Upper lobe of left lung (tissue), 6 donors: ENCODE results near the gene RGS12. TPM values are rescaled to one million over a fixed set of nuclear protein-coding genes. Genes with fewer than 3 reads are reported as not detected.

ENCODE experiments used
- ATAC-seq, 2 donors: fragments of 200-7000 bp; cut with Tn5 transposase; one replicate each; pipeline ENCODE4 v1.9.1; 2022; ENCODE audit warnings: mild to moderate bottlenecking in 2 of 2, moderate library complexity in 2 of 2; ENCODE audit not compliant: low FRiP score in 2 of 2
- DNase-seq, 2 donors: peaks; one replicate each; pipeline ENCODE4 v3.0.0-alpha.2; 2019 to 2020
- H3K27ac ChIP-seq, 4 donors: fragments of 200-600 bp; sonication (generic); one replicate each; pipeline ENCODE4 v1.5.1; 2016 to 2019
- H3K27me3 ChIP-seq, 4 donors: fragments of 200-600 bp; sonication (generic); one replicate each; pipeline ENCODE4 v1.5.1; 2017 to 2019
- H3K36me3 ChIP-seq, 4 donors: fragments of 200-600 bp; sonication (generic); one replicate each; pipeline ENCODE4 v1.5.1; 2016 to 2019
- H3K4me1 ChIP-seq, 4 donors: fragments of 200-600 bp; sonication (generic); one replicate each; pipeline ENCODE4 v1.5.1; 2018 to 2019
- H3K4me3 ChIP-seq, 4 donors: fragments of 200-600 bp; sonication (generic); one replicate each; pipeline ENCODE4 v1.5.1; 2017 to 2019; ENCODE audit warnings: mild to moderate bottlenecking in 2 of 4, moderate library complexity in 1 of 4
- H3K9me3 ChIP-seq, 4 donors: fragments of 200-600 bp; sonication (generic); one replicate each; pipeline ENCODE4 v1.5.1; 2018 to 2019
- CTCF ChIP-seq, 6 experiments: fragments of 450-650 bp in 4 of 6; fragments of 200-600 bp in 2 of 6; sonication (generic) in 2 of 6; IDR thresholded peaks; one replicate each; pipeline ENCODE4 v1.5.1; 2016 to 2019; ENCODE audit warnings: antibody characterized with exemption in 6 of 6
- EP300 ChIP-seq, 4 donors: sonication (generic); formaldehyde crosslinking; IDR thresholded peaks; one replicate each; pipeline ENCODE4 v1.5.1; 2017; ENCODE audit warnings: antibody characterized with exemption in 4 of 4, control low read depth in 2 of 4
- POLR2A ChIP-seq, 4 donors: fragments of 450-650 bp; IDR thresholded peaks; one replicate each; pipeline ENCODE4 v1.5.1; 2016 to 2017; ENCODE audit warnings: antibody characterized with exemption in 4 of 4, mild to moderate bottlenecking in 2 of 4
- POLR2AphosphoS5 ChIP-seq, 2 donors: sonication (generic); formaldehyde crosslinking; IDR thresholded peaks; one replicate each; pipeline ENCODE4 v1.5.1; 2017; ENCODE audit warnings: antibody characterized with exemption in 2 of 2
- WGBS, 2 donors: methylation state at CpG; one replicate each; pipeline ENCODE4 v1.1.5; 2017 to 2018; 5-methylcytosine and 5-hydroxymethylcytosine counted together
- total RNA-seq, 6 donors: library from RNA; depleted of rRNA in 4 of 6; stranded (reverse); fragments of >200 nt in 4 of 6; gene quantifications; one replicate each; pipeline versions ENCODE4 v1.1.0 to v1.2.1, GENCODE V29; 2016 to 2021
- donor health status: DM: no; HTN: no; CAD: no; lungs with moderate emphysema.
- donor health status: DM: no; HTN: yes; CAD: no; lungs with severe emphysema.

RGS12 gene
- total RNA-seq, 6 donors from 2014 or later: 17.8 to 124 (median 49.7) TPM

DNA sequence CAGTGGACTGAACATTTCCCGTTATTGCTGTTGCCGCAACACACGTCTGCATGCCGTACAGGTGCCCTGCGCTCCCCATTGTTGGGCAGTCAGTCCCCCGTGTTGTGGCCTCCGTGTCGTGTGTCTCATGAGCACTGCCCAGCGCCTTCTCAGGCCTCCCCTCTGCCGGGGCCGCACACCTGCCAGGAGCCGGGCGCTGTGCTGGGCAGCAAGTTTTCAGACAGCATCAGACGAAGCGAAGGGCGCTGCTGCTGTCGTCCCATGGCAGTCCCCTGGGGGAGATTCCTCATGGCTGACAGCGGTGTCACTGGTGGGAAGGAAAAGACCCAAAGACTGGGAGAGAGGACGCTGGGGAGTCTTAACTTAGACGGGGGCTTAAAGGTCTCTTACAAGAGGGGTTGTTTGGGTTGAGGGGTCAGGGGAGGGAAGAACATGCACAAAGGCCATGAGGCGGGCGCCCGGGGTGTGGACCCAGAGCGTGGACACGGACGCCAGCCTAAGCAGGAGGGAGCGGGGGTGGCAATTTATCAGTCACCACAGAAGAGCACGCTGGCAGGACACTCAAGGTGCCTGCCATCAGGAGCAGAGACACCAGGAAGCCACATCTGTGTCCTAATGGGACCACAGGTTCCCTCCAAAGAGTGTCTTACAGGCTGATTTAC lies 47.3 kb downstream of the RGS12 start:
- TF ChIP-seq EP300 (IDR thresholded peaks at IDR 0.05) (no peak), POLR2AphosphoS5 (IDR thresholded peaks at IDR 0.05) (no peak), CTCF (IDR thresholded peaks at IDR 0.05) (no peak), POLR2A (IDR thresholded peaks at IDR 0.05) (no peak)
- ATAC-seq: no peak
- Histone ChIP-seq H3K4me3 (no peak overlapping the region), H3K36me3 (peaks cover 0 to 6% (median 0%) of the 10 kb centered on the region in 4 donors), H3K27ac (peak overlapping the region in 1 of 4 donors; percentile 43), H3K9me3 (no peaks in the 10 kb centered on the region), H3K4me1 (peaks cover 7 to 21% (median 12%) of the 10 kb centered on the region in 4 donors), H3K27me3 (no peaks in the 10 kb centered on the region)
- peak in 1 of 2 donors; percentile 71 for DNase-seq
- 92 to 96% methylated on average over 26 to 28 of the region's 28 CpGs for WGBS, 2 donors

GRCh38 chr4:3340700-3341083 lies 47.9 kb downstream of the RGS12 start:
- ATAC-seq: peak; percentile 39 to 81

GRCh38 chr4:3341760-3342159 lies 48.9 kb downstream of the RGS12 start:
- Histone ChIP-seq H3K27me3 (no peaks in the 10 kb centered on the region), H3K4me3 (no peak overlapping the region), H3K36me3 (peaks cover 0 to 6% (median 0%) of the 10 kb centered on the region in 4 donors), H3K9me3 (no peaks in the 10 kb centered on the region), H3K4me1 (peaks cover 14 to 27% (median 20%) of the 10 kb centered on the region in 4 donors), H3K27ac (peak overlapping the region in 2 of 4 donors; percentile 64 to 65)
- ATAC-seq (no peak), DNase-seq (no peak)
- TF ChIP-seq EP300 (IDR thresholded peaks at IDR 0.05) (no peak), POLR2AphosphoS5 (IDR thresholded peaks at IDR 0.05) (no peak), CTCF (IDR thresholded peaks at IDR 0.05) (no peak), POLR2A (IDR thresholded peaks at IDR 0.05) (no peak)
- 38 to 56% methylated on average over 7 of the region's 7 CpGs for WGBS, 2 donors

More at GRCh38 chr4:3340700-3341083, 47.9 kb downstream of the RGS12 start:
- H3K4me1 ChIP-seq: peaks cover 9 to 21% (median 13%) of the 10 kb centered on the region in 4 donors
- peak; percentile 77 to 94 for DNase-seq
- no peaks in the 10 kb centered on the region for H3K9me3 ChIP-seq
- H3K27me3 ChIP-seq: no peaks in the 10 kb centered on the region
- no peak for TF ChIP-seq EP300 (IDR thresholded peaks at IDR 0.05)
- peak in 4 of 6 experiments; percentile 31 to 65 (median 58) for TF ChIP-seq CTCF (IDR thresholded peaks at IDR 0.05)
- WGBS, 2 donors: 70 to 89% methylated on average over 3 to 15 of the region's 16 CpGs
- H3K36me3 ChIP-seq: peaks cover 0 to 6% (median 0%) of the 10 kb centered on the region in 4 donors
- H3K4me3 ChIP-seq: no peak overlapping the region
- H3K27ac ChIP-seq: peak overlapping the region in 1 of 4 donors; percentile 43

GRCh38 chr4:3342182-3342854 lies 49.5 kb downstream of the RGS12 start:
- WGBS, 2 donors: 23 to 24% methylated on average over 8 of the region's 8 CpGs
- peak overlapping the region in 2 of 4 donors; percentile 64 to 65 for H3K27ac ChIP-seq
- no peak for DNase-seq

More at GRCh38 chr4:3342182-3342854, 49.5 kb downstream of the RGS12 start:
- peaks cover 0 to 6% (median 0%) of the 10 kb centered on the region in 4 donors for H3K36me3 ChIP-seq
- no peaks in the 10 kb centered on the region for H3K9me3 ChIP-seq
- no peak overlapping the region for H3K4me3 ChIP-seq
- no peaks in the 10 kb centered on the region for H3K27me3 ChIP-seq
- peaks cover 14 to 27% (median 20%) of the 10 kb centered on the region in 4 donors for H3K4me1 ChIP-seq
- ATAC-seq: no peak
- TF ChIP-seq POLR2AphosphoS5 (IDR thresholded peaks at IDR 0.05): no peak
- no peak for TF ChIP-seq POLR2A (IDR thresholded peaks at IDR 0.05)
- no peak for TF ChIP-seq CTCF (IDR thresholded peaks at IDR 0.05)
- TF ChIP-seq EP300 (IDR thresholded peaks at IDR 0.05): no peak

Other genes with a start within 250 kb of the RGS12 start
- gene HTT-AS, start 218.5 kb upstream of the RGS12 start, total RNA-seq: not detected
- 100 to 1,000 TPM in 2 of 6 donors, 10 to 100 TPM in 4; 55.4 to 170 (median 81.5) TPM for gene HTT, start 218.3 kb upstream of the RGS12 start, total RNA-seq
- 1 to 10 TPM in 5 of 6 donors, under 1 TPM in 1; 1.00 to 7.3 (median 1.8) TPM for gene MSANTD1, start 43.9 kb upstream of the RGS12 start, total RNA-seq
- gene HGFAC, start 148.9 kb downstream of the RGS12 start, total RNA-seq: 1 to 10 TPM in 2 of 6 donors, under 1 TPM in 3, not detected in 1; 0.20 to 1.1 (median 0.49) TPM
- gene DOK7, start 170.3 kb downstream of the RGS12 start, total RNA-seq: 10 to 100 TPM in 1 of 6 donors, 1 to 10 TPM in 5; 2.1 to 16.0 (median 4.0) TPM
- gene LRPAP1, start 239.4 kb downstream of the RGS12 start, total RNA-seq: 100 to 1,000 TPM in 5 of 6 donors, 10 to 100 TPM in 1; 98.5 to 267 (median 251) TPM